Caco-2 (cell line): ENCODE data around the gene PLXNC1. TPM values are rescaled to one million over a fixed set of nuclear protein-coding genes. Genes with fewer than 3 reads are reported as not detected.
A peak's percentile ranks its signal among the peaks of the same experiment; 100 is the strongest.

Experiments
- BruUV-seq: library from RNA; stranded (reverse); fragments of 400-500 nt; replicated peaks from 2 replicates; lab custom pipeline; 2021; lab: Mats Ljungman, UMichigan
- CTCF ChIA-PET: fragments of 300-600 bp; sonication (Branson Sonifier 250); formaldehyde crosslinking; loops from one replicate; lab custom pipeline; 2022; ENCODE audit warnings: antibody characterized with exemption; lab: Charles Lee
- POLR2A ChIA-PET: fragments of 300-600 bp; sonication (Branson Sonifier 250); formaldehyde crosslinking; loops from one replicate; lab custom pipeline; 2022; ENCODE audit warnings: antibody characterized with exemption; lab: Charles Lee
- DNase-seq, 2 experiments: peaks; one replicate each; pipeline versions ENCODE4 v3.0.0 to v3.0.0-alpha.2; 2020 to 2022
- H3K27me3 ChIP-seq: replicated peaks from 2 replicates; pipeline ENCODE4 v1.6.0; 2011; ENCODE audit warnings: low read length; ENCODE audit not compliant: control insufficient read depth, insufficient read depth
- H3K36me3 ChIP-seq: 2 replicates; pipeline ENCODE4 v1.5.1; 2011; ENCODE audit warnings: low read length; ENCODE audit not compliant: control insufficient read depth, insufficient read depth
- H3K4me1 ChIP-seq: fragments of 250-450 bp; sonication (Bioruptor Pico); 2 replicates; pipeline ENCODE4 v1.5.1; 2020; ENCODE audit warnings: mild to moderate bottlenecking
- H3K4me3 ChIP-seq: 2 replicates; pipeline ENCODE4 v1.5.1; 2011; ENCODE audit warnings: low read depth, mild to moderate bottlenecking, control low read depth, low read length
- H3K9me3 ChIP-seq: fragments of 250-450 bp; sonication (Bioruptor Pico); 2 replicates; pipeline ENCODE4 v1.5.1; 2020; ENCODE audit warnings: mild to moderate bottlenecking, moderate library complexity
- H3K27ac Mint-ChIP-seq: one replicate; pipeline ENCODE4 v1.8.0; 2022; ENCODE audit warnings: mixed read lengths; ENCODE audit not compliant: unreplicated experiment
- H3K27me3 Mint-ChIP-seq: one replicate; pipeline ENCODE4 v1.8.0; 2022; ENCODE audit warnings: mixed read lengths; ENCODE audit not compliant: insufficient read depth, unreplicated experiment
- H3K36me3 Mint-ChIP-seq: one replicate; pipeline ENCODE4 v1.8.0; 2022; ENCODE audit warnings: mild to moderate bottlenecking, mixed read lengths; ENCODE audit not compliant: insufficient read depth, unreplicated experiment
- H3K4me1 Mint-ChIP-seq: one replicate; pipeline ENCODE4 v1.8.0; 2022; ENCODE audit warnings: low read depth, mixed read lengths; ENCODE audit not compliant: unreplicated experiment
- H3K4me3 Mint-ChIP-seq: one replicate; pipeline ENCODE4 v1.8.0; 2022; ENCODE audit warnings: mild to moderate bottlenecking, moderate library complexity, mixed read lengths; ENCODE audit not compliant: unreplicated experiment
- H3K9me3 Mint-ChIP-seq: one replicate; pipeline ENCODE4 v1.8.0; 2022; ENCODE audit warnings: mixed read lengths; ENCODE audit not compliant: unreplicated experiment
- intact Hi-C: fragments of 100-400 bp; cut with micrococcal nuclease; formaldehyde crosslinking; loops from one replicate; pipeline ENCODE4 v1.10.0; 2022; ENCODE audit not compliant: unreplicated experiment
- total RNA-seq: library from RNA; stranded (reverse); gene quantifications from 2 replicates; pipeline ENCODE4 v1.2.3, GENCODE V29; 2022
- TF ChIP-seq, protein P1 (sequence below), 2 experiments: fragments of 200-600 bp in 1 of 2; IDR thresholded peaks; 1 replicate in 1 of 2; 2 replicates in 1 of 2; pipeline versions ENCODE4 v1.5.1 to v1.8.0; 2011 to 2022; ENCODE audit warnings: antibody characterized with exemption in 1 of 2, control low read depth in 1 of 2, inconsistent platforms in 1 of 2, low read depth in 1 of 2, low read length in 1 of 2, mild to moderate bottlenecking in 1 of 2, moderate library complexity in 1 of 2; ENCODE audit not compliant: insufficient read depth in 1 of 2, severe bottlenecking in 1 of 2, unreplicated experiment in 1 of 2

The PLXNC1 gene
- total RNA-seq, 1 experiment from 2014 or later: 41.3 TPM

DNA sequence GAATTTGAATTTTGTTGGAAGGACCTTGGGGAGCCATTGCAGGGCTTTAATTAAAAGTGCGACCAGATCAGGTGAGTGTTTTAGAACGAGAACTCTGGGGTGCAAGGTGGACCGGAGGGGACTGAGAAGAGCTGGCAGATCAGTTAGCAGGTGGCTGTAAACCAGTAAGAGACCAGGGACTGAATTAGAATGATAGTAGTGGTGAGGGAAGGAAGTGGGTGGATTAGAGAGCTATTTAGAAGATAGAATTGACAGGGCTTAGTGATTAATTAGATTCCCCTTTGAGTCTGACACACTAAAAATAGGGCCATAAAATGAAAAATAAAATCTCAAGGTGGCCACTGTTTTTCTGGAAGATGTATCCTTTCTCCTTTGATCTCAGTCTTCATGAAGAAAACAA lies 44.8 kb downstream of the PLXNC1 start:
- H3K4me3 Mint-ChIP-seq: no peak overlapping the region
- POLR2A ChIA-PET: no interaction called here

DNA sequence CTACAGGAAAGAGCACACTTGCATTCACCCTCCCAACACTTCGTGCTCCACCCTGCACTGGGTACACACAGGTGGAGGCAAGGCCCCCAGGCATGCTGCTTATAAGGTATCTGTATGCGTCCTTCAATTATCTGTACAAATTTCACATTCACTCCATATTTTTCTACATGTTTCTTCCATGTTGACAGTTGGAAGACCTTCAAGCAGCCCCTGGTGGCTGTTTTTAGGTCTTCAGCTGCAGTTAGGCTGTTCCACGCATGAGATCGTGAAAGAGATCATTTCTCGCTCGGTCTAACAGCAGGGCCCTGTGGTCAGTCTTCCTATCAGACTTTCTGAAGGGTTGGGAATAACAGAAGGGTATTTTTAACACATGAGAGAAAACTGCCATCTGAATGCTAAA lies 47.1 kb downstream of the PLXNC1 start:
- POLR2A ChIA-PET: no interaction called here
- no peak overlapping the region for H3K4me3 Mint-ChIP-seq
- Histone ChIP-seq H3K36me3 (no peaks in the 10 kb centered on the region; the same call in 1 of the 2 replicates), H3K9me3 (no peaks in the 10 kb centered on the region), H3K27me3 (no peaks in the 10 kb centered on the region), H3K4me1 (no peaks in the 10 kb centered on the region), H3K4me3 (no peak overlapping the region)
- H3K27ac Mint-ChIP-seq: peak overlapping the region; percentile 78
- peaks cover 6% of the 10 kb centered on the region for H3K4me1 Mint-ChIP-seq
- no TSS peak for BruUV-seq
- TF ChIP-seq, protein P1, sequence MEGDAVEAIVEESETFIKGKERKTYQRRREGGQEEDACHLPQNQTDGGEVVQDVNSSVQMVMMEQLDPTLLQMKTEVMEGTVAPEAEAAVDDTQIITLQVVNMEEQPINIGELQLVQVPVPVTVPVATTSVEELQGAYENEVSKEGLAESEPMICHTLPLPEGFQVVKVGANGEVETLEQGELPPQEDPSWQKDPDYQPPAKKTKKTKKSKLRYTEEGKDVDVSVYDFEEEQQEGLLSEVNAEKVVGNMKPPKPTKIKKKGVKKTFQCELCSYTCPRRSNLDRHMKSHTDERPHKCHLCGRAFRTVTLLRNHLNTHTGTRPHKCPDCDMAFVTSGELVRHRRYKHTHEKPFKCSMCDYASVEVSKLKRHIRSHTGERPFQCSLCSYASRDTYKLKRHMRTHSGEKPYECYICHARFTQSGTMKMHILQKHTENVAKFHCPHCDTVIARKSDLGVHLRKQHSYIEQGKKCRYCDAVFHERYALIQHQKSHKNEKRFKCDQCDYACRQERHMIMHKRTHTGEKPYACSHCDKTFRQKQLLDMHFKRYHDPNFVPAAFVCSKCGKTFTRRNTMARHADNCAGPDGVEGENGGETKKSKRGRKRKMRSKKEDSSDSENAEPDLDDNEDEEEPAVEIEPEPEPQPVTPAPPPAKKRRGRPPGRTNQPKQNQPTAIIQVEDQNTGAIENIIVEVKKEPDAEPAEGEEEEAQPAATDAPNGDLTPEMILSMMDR (IDR thresholded peaks at IDR 0.05; ENCODE audit: insufficient read depth in 1 of 2, low read depth in 1 of 2, low read length in 1 of 2, severe bottlenecking in 1 of 2, unreplicated experiment in 1 of 2): peak; percentile 33 to 61
- intact Hi-C loops: loop anchor here (1.0 to 2.0 kb wide), 2 partner anchors 12 to 45 kb away; no protein-coding TSS in a partner anchor
- peak in 1 of 2 experiments; percentile 28 for DNase-seq
- H3K36me3 Mint-ChIP-seq: peaks cover 36% of the 10 kb centered on the region
- CTCF ChIA-PET: interaction anchor here (1.0 kb wide), 1 partner anchor 44 kb away, joined by 3 read pairs; no protein-coding TSS in a partner anchor
- H3K27me3 Mint-ChIP-seq: no peaks in the 10 kb centered on the region
- peaks cover 6% of the 10 kb centered on the region for H3K9me3 Mint-ChIP-seq

More for the DNA sequence above, 44.8 kb downstream of the PLXNC1 start:
- Mint-ChIP-seq H3K27me3 (no peaks in the 10 kb centered on the region), H3K4me1 (peaks cover 6% of the 10 kb centered on the region), H3K27ac (peak overlapping the region; percentile 71), H3K36me3 (peaks cover 33% of the 10 kb centered on the region), H3K9me3 (peaks cover 9% of the 10 kb centered on the region)
- Histone ChIP-seq H3K36me3 (no peaks in the 10 kb centered on the region; the same call in 1 of the 2 replicates), H3K4me3 (no peak overlapping the region), H3K9me3 (no peaks in the 10 kb centered on the region), H3K4me1 (no peaks in the 10 kb centered on the region), H3K27me3 (no peaks in the 10 kb centered on the region)
- CTCF ChIA-PET: interaction anchor here (0.7 kb wide), 1 partner anchor 10 kb away, joined by 3 read pairs; no protein-coding TSS in a partner anchor
- DNase-seq: no peak
- intact Hi-C loops: no loop called here
- TF ChIP-seq, protein P1 (IDR thresholded peaks at IDR 0.05; ENCODE audit: insufficient read depth in 1 of 2, low read depth in 1 of 2, low read length in 1 of 2, severe bottlenecking in 1 of 2, unreplicated experiment in 1 of 2): no peak
- BruUV-seq: no TSS peak

DNA sequence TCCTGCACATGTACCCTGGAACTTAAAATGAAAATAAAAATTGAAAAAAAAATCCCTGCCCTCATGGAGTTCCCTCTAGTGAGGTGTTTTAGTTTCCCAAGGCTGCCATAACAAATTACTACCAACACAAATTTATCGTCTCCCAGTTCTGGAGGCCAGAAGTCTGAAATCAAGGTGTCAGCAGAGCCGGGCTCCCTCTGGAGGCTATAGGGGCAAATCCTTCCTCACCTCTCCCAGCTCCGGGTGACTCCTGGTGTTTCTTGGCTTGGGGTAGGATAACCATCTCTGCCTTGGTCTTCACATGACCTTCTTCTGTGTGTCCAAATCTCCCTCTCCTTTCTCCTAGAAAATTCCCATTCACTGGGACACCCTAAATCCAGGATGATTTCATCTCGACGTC lies 50.1 kb downstream of the PLXNC1 start:
- ChIA-PET POLR2A (no interaction called here), CTCF (interaction anchor here (0.6 to 0.7 kb wide), 2 partner anchors 49 to 377 kb away, joined by 3 read pairs; no protein-coding TSS in a partner anchor)
- Histone ChIP-seq H3K4me1 (no peaks in the 10 kb centered on the region), H3K4me3 (no peak overlapping the region), H3K9me3 (no peaks in the 10 kb centered on the region), H3K36me3 (no peaks in the 10 kb centered on the region; the same call in 1 of the 2 replicates), H3K27me3 (no peaks in the 10 kb centered on the region)
- TF ChIP-seq, protein P1 (IDR thresholded peaks at IDR 0.05; ENCODE audit: insufficient read depth in 1 of 2, low read depth in 1 of 2, low read length in 1 of 2, severe bottlenecking in 1 of 2, unreplicated experiment in 1 of 2): peak in 1 of 2 experiments; percentile 34
- Mint-ChIP-seq H3K4me3 (no peak overlapping the region), H3K4me1 (peaks cover 14% of the 10 kb centered on the region), H3K27ac (no peak overlapping the region), H3K36me3 (peaks cover 31% of the 10 kb centered on the region), H3K9me3 (no peaks in the 10 kb centered on the region), H3K27me3 (no peaks in the 10 kb centered on the region)
- BruUV-seq: no TSS peak
- intact Hi-C loops: no loop called here
- peak in 1 of 2 experiments; percentile 16 for DNase-seq
